ENCODE data around the gene KCTD6.

KCTD6 gene

GRCh38 chr3:58487140-58487886, 4.6 kb upstream of the KCTD6 start:
- no peak for DNase-seq

GRCh38 chr3:58488967-58489366, 2.9 kb upstream of the KCTD6 start:
- DNase-seq, result no peak

- DNase-seq, result peak; percentile 23 to 61
Measured at GRCh38 chr3:58490860-58491501, 915 bp upstream of the KCTD6 start.

GRCh38 chr3:58492494-58492905, 604 bp downstream of the KCTD6 start:
- no peak for DNase-seq

GRCh38 chr3:58494107-58494506, 2.2 kb downstream of the KCTD6 start:
- DNase-seq, result no peak

- DNase-seq, result no peak
Measured at GRCh38 chr3:58495101-58495500, 3.2 kb downstream of the KCTD6 start.

GRCh38 chr3:58496206-58496857, 4.4 kb downstream of the KCTD6 start:
- no peak for DNase-seq

- DNase-seq, result no peak
Measured at GRCh38 chr3:58497097-58497496, 5.2 kb downstream of the KCTD6 start.

- no peak for DNase-seq
Measured at GRCh38 chr3:58502872-58503271, 11.0 kb downstream of the KCTD6 start.

- no peak for DNase-seq
Measured at GRCh38 chr3:58507356-58508078, 15.6 kb downstream of the KCTD6 start.

GRCh38 chr3:58508437-58508836, 16.5 kb downstream of the KCTD6 start:
- DNase-seq, result no peak

GRCh38 chr3:58514405-58514804, 22.5 kb downstream of the KCTD6 start:
- DNase-seq, result no peak

- DNase-seq, result no peak
Measured at GRCh38 chr3:58518291-58518789, 26.4 kb downstream of the KCTD6 start.

GRCh38 chr3:58519668-58520402, 27.9 kb downstream of the KCTD6 start:
- no peak for DNase-seq

GRCh38 chr3:58520403-58521335, 28.8 kb downstream of the KCTD6 start:
- DNase-seq, result no peak

GRCh38 chr3:58521336-58521670, 29.4 kb downstream of the KCTD6 start:
- DNase-seq, result no peak

- DNase-seq, result no peak
Measured at GRCh38 chr3:58521917-58522631, 30.2 kb downstream of the KCTD6 start.

- no peak for DNase-seq
Measured at GRCh38 chr3:58522759-58523425, 31.0 kb downstream of the KCTD6 start.

GRCh38 chr3:58524326-58524888, 32.5 kb downstream of the KCTD6 start:
- DNase-seq, result no peak

GRCh38 chr3:58526515-58526957, 34.6 kb downstream of the KCTD6 start:
- DNase-seq, result peak; percentile 5 to 21

Data from SHP77 (cell line).